K562 (cell line): ENCODE measurements around the gene PON2. TPM values are rescaled to one million over a fixed set of nuclear protein-coding genes. Genes with fewer than 3 reads are reported as not detected.

ENCODE experiments used
- CTCF ChIP-seq, 3 experiments: IDR thresholded peaks in 2 of 3; conservative IDR thresholded peaks in 1 of 3; 2 replicates each; pipeline ENCODE4 v1.5.1; 2011 to 2012; ENCODE audit warnings: low read length in 3 of 3, mild to moderate bottlenecking in 3 of 3, control low read depth in 2 of 3, improper control_type of control experiment in 1 of 3, inconsistent platforms in 1 of 3, low read depth in 1 of 3, mixed read lengths in 1 of 3, moderate library complexity in 1 of 3; ENCODE audit not compliant: insufficient read depth in 2 of 3
- ETV6 ChIP-seq, 3 experiments: fragments of 150-350 bp in 1 of 3; sonication (generic) in 1 of 3; formaldehyde crosslinking in 1 of 3; IDR thresholded peaks; 2 replicates each; pipeline versions ENCODE4 v1.6.1 to v1.8.0; 2014 to 2022; ENCODE audit warnings: borderline replicate concordance in 2 of 3, low read depth in 2 of 3, antibody characterized with exemption in 1 of 3, low read length in 1 of 3, mild to moderate bottlenecking in 1 of 3, missing genetic modification reagents in 1 of 3
- HDAC3 ChIP-seq: fragments of 450-650 bp; IDR thresholded peaks from 2 replicates; pipeline ENCODE4 v1.6.1; 2018; ENCODE audit warnings: borderline replicate concordance, mild to moderate bottlenecking, moderate library complexity; ENCODE audit not compliant: partially characterized antibody
- NFIC ChIP-seq: fragments of 450-650 bp; IDR thresholded peaks from 2 replicates; pipeline ENCODE4 v1.6.1; 2017; ENCODE audit warnings: mild to moderate bottlenecking, inconsistent platforms
- RB1 ChIP-seq: fragments of 450-650 bp; IDR thresholded peaks from 2 replicates; pipeline ENCODE4 v1.6.1; 2017; ENCODE audit warnings: low read depth, mild to moderate bottlenecking
- RBBP5 ChIP-seq: fragments of 200-600 bp; sonication (generic); IDR thresholded peaks from 2 replicates; pipeline ENCODE4 v1.6.1; 2012; ENCODE audit warnings: borderline replicate concordance, mild to moderate bottlenecking, low read length, control low read depth, inconsistent platforms; ENCODE audit not compliant: insufficient read depth, poor library complexity, severe bottlenecking
- TEAD4 ChIP-seq, 2 experiments: sonication (generic) in 1 of 2; formaldehyde crosslinking in 1 of 2; IDR thresholded peaks; 2 replicates each; pipeline versions ENCODE4 v1.6.1 to v1.8.0; 2012 to 2022; ENCODE audit warnings: borderline replicate concordance in 1 of 2, inconsistent platforms in 1 of 2, low read length in 1 of 2, mild to moderate bottlenecking in 1 of 2, missing genetic modification reagents in 1 of 2
- ZBTB17 ChIP-seq: fragments of 450-650 bp; formaldehyde crosslinking; IDR thresholded peaks from 2 replicates; pipeline ENCODE4 v1.4.0; 2020; ENCODE audit warnings: mild to moderate bottlenecking
- ZNF609 ChIP-seq: sonication (generic); formaldehyde crosslinking; IDR thresholded peaks from 2 replicates; pipeline ENCODE4 v1.8.1; 2023; ENCODE audit warnings: missing genetic modification reagents, mild to moderate bottlenecking, borderline replicate concordance
- ZNF75A ChIP-seq: fragments of 450-650 bp; formaldehyde crosslinking; IDR thresholded peaks from 2 replicates; pipeline ENCODE4 v1.4.0; 2020; ENCODE audit warnings: mild to moderate bottlenecking
- ZSCAN32 ChIP-seq: fragments of 450-650 bp; formaldehyde crosslinking; IDR thresholded peaks from 2 replicates; pipeline ENCODE4 v1.4.0; 2020; ENCODE audit warnings: mild to moderate bottlenecking, moderate library complexity
- polyA plus RNA-seq, 8 experiments: library from polyadenylated mRNA; depleted of rRNA in 4 of 8; stranded (reverse) in 5 of 8; unstranded in 3 of 8; fragments of >200 nt; fragmentation: Nextera tagmentation in 2 of 8; fragmentation: Illumina TruSeq in 1 of 8; extraction: Ambion mirVana in 2 of 8; extraction: Trizol in 1 of 8; gene quantifications; 2 replicates each; pipeline versions ENCODE4 v1.2.1 to v1.2.3, GENCODE V29; 2011 to 2014; ENCODE audit warnings: inconsistent platforms in 1 of 8, missing spikeins in 1 of 8
- total RNA-seq, 7 experiments: library from RNA; depleted of rRNA in 6 of 7; stranded (reverse); fragments of >200 nt in 6 of 7; fragmentation: Illumina TruSeq in 2 of 7; extraction: Trizol in 2 of 7; gene quantifications; 2 replicates each; pipeline versions ENCODE4 v1.2.1 to v1.2.3, GENCODE V29; 2011 to 2021; ENCODE audit warnings: low replicate concordance in 1 of 7
- TF ChIP-seq, protein P1 (sequence below): fragments of 250-450 bp; sonication (Bioruptor Pico); IDR thresholded peaks from 2 replicates; pipeline ENCODE4 v1.4.0; 2020; ENCODE audit warnings: mild to moderate bottlenecking, moderate library complexity
- TF ChIP-seq, protein P2 (sequence below): fragments of 450-650 bp; formaldehyde crosslinking; IDR thresholded peaks from 2 replicates; pipeline ENCODE4 v1.4.0; 2022; ENCODE audit warnings: missing genetic modification characterization

Gene PON2
- total and polyA plus RNA-seq, 9 of the 15 experiments (the other 6 are each of a cell fraction or from before 2014, with no cell fraction given): 8.5 to 30.1 (median 21.9) TPM

DNA sequence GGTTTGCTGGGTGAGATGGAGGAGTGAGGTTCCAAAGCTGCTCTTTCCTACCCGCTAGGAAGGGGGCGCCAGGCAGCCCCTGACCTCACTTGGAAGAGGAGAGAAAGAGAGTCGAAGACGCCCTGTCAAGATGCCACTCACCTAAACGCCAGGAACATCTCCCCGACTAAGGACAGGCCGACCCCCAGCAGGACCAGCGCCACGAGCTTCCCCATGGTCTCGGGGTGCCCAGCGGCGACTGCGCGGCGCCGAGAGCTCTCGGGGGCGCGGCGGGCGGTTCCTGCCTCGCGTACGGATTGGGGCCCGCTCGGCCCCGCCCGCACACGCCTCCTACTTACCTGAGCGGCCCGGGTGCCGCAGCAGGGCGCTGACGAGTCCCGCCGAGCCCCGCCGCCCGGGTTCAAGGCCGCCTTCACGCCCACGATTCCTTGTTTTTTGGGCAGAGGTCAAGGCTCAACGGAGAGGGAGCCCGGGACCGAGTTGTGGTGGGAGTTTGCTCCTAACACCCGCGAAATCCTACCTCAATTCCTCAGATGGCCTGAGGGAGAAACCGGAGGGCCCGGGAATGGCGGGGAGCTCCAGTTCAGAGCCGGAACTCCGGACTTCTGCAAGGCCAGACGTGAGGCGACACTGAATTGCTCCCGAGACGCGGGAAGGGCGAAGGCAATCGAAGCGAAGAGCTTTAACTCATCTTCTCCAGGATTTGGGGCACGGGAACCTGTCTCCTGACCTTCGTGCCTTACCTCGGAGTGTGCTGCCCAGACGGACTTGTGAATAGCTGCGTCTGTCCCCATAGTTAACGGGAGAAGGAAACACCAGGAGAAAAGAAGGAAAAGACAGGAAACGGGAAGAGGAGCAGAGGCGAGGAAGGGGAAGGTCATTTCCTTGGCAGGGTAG, 38.4 kb downstream of the PON2 start, which contains the start of gene PON3 (continued):
- no peak for TF ChIP-seq NFIC
- peak; percentile 31; the same call in 1 of the 2 replicates for TF ChIP-seq RB1
- TF ChIP-seq ZSCAN32 (CRISPR knock-in tag): no peak
- TF ChIP-seq ETV6 (IDR thresholded peaks at IDR 0.05; ENCODE audit: borderline replicate concordance in 1 of 2, low read depth in 2 of 2, low read length in 1 of 2): no peak
- no peak for TF ChIP-seq ETV6 (CRISPR knock-in tag; IDR thresholded peaks at IDR 0.05; ENCODE audit: borderline replicate concordance)
- no peak for TF ChIP-seq RBBP5
- TF ChIP-seq, protein P1, sequence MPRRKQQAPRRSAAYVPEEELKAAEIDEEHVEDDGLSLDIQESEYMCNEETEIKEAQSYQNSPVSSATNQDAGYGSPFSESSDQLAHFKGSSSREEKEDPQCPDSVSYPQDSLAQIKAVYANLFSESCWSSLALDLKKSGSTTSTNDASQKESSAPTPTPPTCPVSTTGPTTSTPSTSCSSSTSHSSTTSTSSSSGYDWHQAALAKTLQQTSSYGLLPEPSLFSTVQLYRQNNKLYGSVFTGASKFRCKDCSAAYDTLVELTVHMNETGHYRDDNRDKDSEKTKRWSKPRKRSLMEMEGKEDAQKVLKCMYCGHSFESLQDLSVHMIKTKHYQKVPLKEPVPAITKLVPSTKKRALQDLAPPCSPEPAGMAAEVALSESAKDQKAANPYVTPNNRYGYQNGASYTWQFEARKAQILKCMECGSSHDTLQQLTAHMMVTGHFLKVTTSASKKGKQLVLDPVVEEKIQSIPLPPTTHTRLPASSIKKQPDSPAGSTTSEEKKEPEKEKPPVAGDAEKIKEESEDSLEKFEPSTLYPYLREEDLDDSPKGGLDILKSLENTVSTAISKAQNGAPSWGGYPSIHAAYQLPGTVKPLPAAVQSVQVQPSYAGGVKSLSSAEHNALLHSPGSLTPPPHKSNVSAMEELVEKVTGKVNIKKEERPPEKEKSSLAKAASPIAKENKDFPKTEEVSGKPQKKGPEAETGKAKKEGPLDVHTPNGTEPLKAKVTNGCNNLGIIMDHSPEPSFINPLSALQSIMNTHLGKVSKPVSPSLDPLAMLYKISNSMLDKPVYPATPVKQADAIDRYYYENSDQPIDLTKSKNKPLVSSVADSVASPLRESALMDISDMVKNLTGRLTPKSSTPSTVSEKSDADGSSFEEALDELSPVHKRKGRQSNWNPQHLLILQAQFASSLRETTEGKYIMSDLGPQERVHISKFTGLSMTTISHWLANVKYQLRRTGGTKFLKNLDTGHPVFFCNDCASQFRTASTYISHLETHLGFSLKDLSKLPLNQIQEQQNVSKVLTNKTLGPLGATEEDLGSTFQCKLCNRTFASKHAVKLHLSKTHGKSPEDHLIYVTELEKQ (CRISPR knock-in tag): no peak
- no peak for TF ChIP-seq ZNF75A
- TF ChIP-seq TEAD4 (IDR thresholded peaks at IDR 0.05; ENCODE audit: low read length): no peak
- TF ChIP-seq TEAD4 (CRISPR knock-in tag; IDR thresholded peaks at IDR 0.05; ENCODE audit: borderline replicate concordance): no peak
- TF ChIP-seq CTCF (IDR thresholded peaks at IDR 0.05 in 2 of 3, conservative IDR thresholded peaks at IDR 0.05 in 1 of 3; ENCODE audit: insufficient read depth in 2 of 3, low read depth in 1 of 3, low read length in 3 of 3): peak; percentile 69 to 87 (median 77)
- TF ChIP-seq, protein P2, sequence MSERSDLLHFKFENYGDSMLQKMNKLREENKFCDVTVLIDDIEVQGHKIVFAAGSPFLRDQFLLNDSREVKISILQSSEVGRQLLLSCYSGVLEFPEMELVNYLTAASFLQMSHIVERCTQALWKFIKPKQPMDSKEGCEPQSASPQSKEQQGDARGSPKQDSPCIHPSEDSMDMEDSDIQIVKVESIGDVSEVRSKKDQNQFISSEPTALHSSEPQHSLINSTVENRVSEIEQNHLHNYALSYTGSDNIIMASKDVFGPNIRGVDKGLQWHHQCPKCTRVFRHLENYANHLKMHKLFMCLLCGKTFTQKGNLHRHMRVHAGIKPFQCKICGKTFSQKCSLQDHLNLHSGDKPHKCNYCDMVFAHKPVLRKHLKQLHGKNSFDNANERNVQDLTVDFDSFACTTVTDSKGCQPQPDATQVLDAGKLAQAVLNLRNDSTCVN (CRISPR knock-in tag): no peak
- TF ChIP-seq ZNF609 (CRISPR knock-in tag): no peak
- TF ChIP-seq ZBTB17 (CRISPR knock-in tag): no peak
- no peak for TF ChIP-seq HDAC3
